Measurements from ENCODE around the gene TRIM23. TPM values are rescaled to one million over a fixed set of nuclear protein-coding genes. Genes with fewer than 3 reads are reported as not detected.

Gene TRIM23
- 28.9 and 33.1 TPM in 2 replicates for total RNA-seq (2012; rRNA removed)
- 3.7 and 4.1 TPM in 2 replicates for polyA plus RNA-seq (2012; rRNA removed)
- 1.3 and 2.4 TPM in 2 replicates for polyA plus RNA-seq (2012; cell fraction: cytosol; rRNA removed)
- 1.2 and 4.6 TPM in 2 replicates for polyA plus RNA-seq (2012; cell fraction: nucleus; rRNA removed; ENCODE audit: low replicate concordance)
- percentile 67 among the genes with signal in this experiment for Bru-seq, nascent RNA
- percentile 57 among the genes with signal in this experiment for BruChase-seq, experiment 1, labeled RNA remaining after a 6-hour chase
- percentile 66 among the genes with signal in this experiment for BruChase-seq, experiment 2, labeled RNA remaining after a 2-hour chase
- long read RNA-seq, full-length matches to known transcripts, result 25 of 38 reads
- long read RNA-seq, partial matches to known transcripts, result 8 of 38 reads
- long read RNA-seq, other reads (novel, unspliced or antisense), result 5 of 38 reads

DNA sequence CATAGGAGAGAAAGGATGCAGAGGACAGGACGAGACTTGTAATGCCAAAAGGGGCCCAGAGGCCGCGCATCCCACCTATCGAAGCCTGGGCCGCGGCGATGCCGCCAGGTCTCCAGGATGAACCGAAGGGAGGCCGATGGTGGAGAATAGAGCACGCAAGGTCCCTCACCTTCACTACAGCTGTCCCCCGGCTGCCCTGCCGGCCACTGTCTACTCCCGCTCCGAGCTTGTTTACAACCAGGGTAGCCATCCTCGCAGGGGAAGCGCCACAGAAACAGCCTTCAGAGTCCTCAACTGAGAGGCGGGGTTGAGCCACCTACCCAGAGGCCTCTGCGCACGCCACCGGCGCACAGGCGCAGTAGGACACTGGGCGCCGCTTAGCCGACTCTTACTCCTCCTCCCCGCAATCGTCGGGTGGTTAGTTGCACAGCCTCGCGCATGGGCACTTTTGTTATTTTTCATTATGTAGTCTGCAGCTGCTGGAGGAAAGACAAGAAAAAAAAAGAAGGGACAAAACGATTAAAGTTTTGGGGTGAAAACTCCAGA is at the start of gene TRIM23:
Gene TRIM23, minus strand, starts transcription at position 309 of the 546 bp plus-strand sequence. Its CDS starts 59 bp downstream, at position 250.
- in situ Hi-C loops (cut with MboI; ENCODE audit: low sequenced_read_pairs) (no loop called here), dilution Hi-C loops (cut with HindIII; ENCODE audit: low sequenced_read_pairs, unreplicated experiment) (no loop called here), intact Hi-C loops (cut with micrococcal nuclease) (loop anchor here (2.0 to 10.0 kb wide), 3 partner anchors 97 to 521 kb away; partner anchors contain the start of genes ERBIN and SREK1)
- peak within 1 kb of the TSS; percentile 97 for H2BK5ac ChIP-seq (ENCODE audit: low read depth, low read length, poor library complexity, severe bottlenecking)
- H2BK20ac ChIP-seq (ENCODE audit: low read depth, low read length), result peak within 1 kb of the TSS; percentile 55; the same call in 1 of the 2 replicates
- peak within 1 kb of the TSS; percentile 96 for H3K14ac ChIP-seq (replicated peaks; ENCODE audit: low read depth, low read length)
- ChIA-PET POLR2A (ENCODE audit: unreplicated experiment) (interaction anchor here (0.5 kb wide), 2 partner anchors 56 to 61 kb away, joined by 3 read pairs; no protein-coding TSS in a partner anchor), CTCF (no interaction called here)
- H3K56ac ChIP-seq (ENCODE audit: extremely low read depth, insufficient read depth, low read length), result peak within 1 kb of the TSS; percentile 96
- peak within 1 kb of the TSS; percentile 87 for H4K91ac ChIP-seq (ENCODE audit: insufficient read depth, low read depth, low read length)
- ATAC-seq (ENCODE audit: low read depth) (peak; percentile 99), DNase-seq (peak; percentile 91)
- H3K79me1 ChIP-seq (ENCODE audit: low read depth in 1 of 2, low read length in 2 of 2), result peaks cover 7 to 44% of the 10 kb centered on the region in 2 experiments
- no peaks in the 10 kb centered on the region for H3K4me1 ChIP-seq (ENCODE audit: control insufficient read depth, insufficient read depth, low read length)
- H3K4me2 ChIP-seq (ENCODE audit: low read depth, low read length), result peak within 1 kb of the TSS; percentile 98
- H3K23ac ChIP-seq (ENCODE audit: low read depth, low read length), result peak within 1 kb of the TSS; percentile 94
- no peaks in the 10 kb centered on the region for H3K9me3 ChIP-seq (ENCODE audit: control insufficient read depth, insufficient read depth, low read length)
- TF ChIP-seq CHD1 (IDR thresholded peaks at IDR 0.05; ENCODE audit: low read depth, low read length), result no peak
- TF ChIP-seq POLR2A (IDR thresholded peaks at IDR 0.05; ENCODE audit: low read depth, low read length), result peak; percentile 2; the same call in 1 of the 2 replicates
- peak; percentile 39; the same call in 1 of the 2 replicates for TF ChIP-seq MXI1 (IDR thresholded peaks at IDR 0.05; ENCODE audit: borderline replicate concordance, low read depth, low read length)
- peak; percentile 50; the same call in 1 of the 2 replicates for TF ChIP-seq MAZ (IDR thresholded peaks at IDR 0.05; ENCODE audit: borderline replicate concordance, low read depth, low read length)
- no peak for TF ChIP-seq SMC3 (IDR thresholded peaks at IDR 0.05; ENCODE audit: low read depth, low read length)
- H4K5ac ChIP-seq (ENCODE audit: low read depth, low read length), result peak within 1 kb of the TSS; percentile 93
- peak within 1 kb of the TSS; percentile 95 for H3K9ac ChIP-seq (ENCODE audit: low read depth, low read length)
- no peaks in the 10 kb centered on the region for H3K36me3 ChIP-seq (ENCODE audit: control insufficient read depth, insufficient read depth, low read length)
- H2AK9ac ChIP-seq (replicated peaks; ENCODE audit: low read depth, low read length, poor library complexity), result peak within 1 kb of the TSS; percentile 93
- H3K4ac ChIP-seq (ENCODE audit: low read depth, low read length), result peak within 1 kb of the TSS; percentile 87
- peak within 1 kb of the TSS; percentile 65 for H2AK5ac ChIP-seq (ENCODE audit: low read depth, low read length)
- peaks cover 3% of the 10 kb centered on the region; the same call in 1 of the 2 replicates for H3K9me1 ChIP-seq (ENCODE audit: insufficient read depth, low read length)
- peak within 1 kb of the TSS; percentile 77 for H3K4me3 ChIP-seq (ENCODE audit: insufficient read depth, low read depth, low read length)
- H3K27ac ChIP-seq (ENCODE audit: insufficient read depth, low read length), result peak within 1 kb of the TSS; percentile 85
- H2BK15ac ChIP-seq (ENCODE audit: low read depth, low read length), result peak within 1 kb of the TSS; percentile 53
- H4K20me1 ChIP-seq (ENCODE audit: insufficient read depth, low read length), result 0 out of 2 replicates have a peak, but pooled peaks cover 7% of the 10 kb centered on the region
- BruUV-seq (replicated peaks), result no TSS peak
- H4K8ac ChIP-seq (ENCODE audit: low read depth in 2 of 2, low read length in 2 of 2), result peak within 1 kb of the TSS; percentile 88 to 99
- peak within 1 kb of the TSS; percentile 79 for H3K18ac ChIP-seq (ENCODE audit: low read depth, low read length)
- WGBS, 2 experiments (ENCODE audit: extremely low coverage in 2 of 2, insufficient read length in 1 of 2), result 0% methylated on average over 3 of the region's 32 CpGs; no CpG with 5 or more reads in 1 of the 2 experiments
- peak within 1 kb of the TSS; percentile 100 for H2AFZ ChIP-seq (replicated peaks; ENCODE audit: low read length, poor library complexity)
- H2BK120ac ChIP-seq (ENCODE audit: low read depth, low read length), result peak within 1 kb of the TSS; percentile 61
- no peaks in the 10 kb centered on the region for H3K27me3 ChIP-seq (ENCODE audit: control insufficient read depth, insufficient read depth, low read length)

Data from IMR-90 (cell line).